ENCODE measurements around the gene GLOD5.

The GLOD5 gene

DNA sequence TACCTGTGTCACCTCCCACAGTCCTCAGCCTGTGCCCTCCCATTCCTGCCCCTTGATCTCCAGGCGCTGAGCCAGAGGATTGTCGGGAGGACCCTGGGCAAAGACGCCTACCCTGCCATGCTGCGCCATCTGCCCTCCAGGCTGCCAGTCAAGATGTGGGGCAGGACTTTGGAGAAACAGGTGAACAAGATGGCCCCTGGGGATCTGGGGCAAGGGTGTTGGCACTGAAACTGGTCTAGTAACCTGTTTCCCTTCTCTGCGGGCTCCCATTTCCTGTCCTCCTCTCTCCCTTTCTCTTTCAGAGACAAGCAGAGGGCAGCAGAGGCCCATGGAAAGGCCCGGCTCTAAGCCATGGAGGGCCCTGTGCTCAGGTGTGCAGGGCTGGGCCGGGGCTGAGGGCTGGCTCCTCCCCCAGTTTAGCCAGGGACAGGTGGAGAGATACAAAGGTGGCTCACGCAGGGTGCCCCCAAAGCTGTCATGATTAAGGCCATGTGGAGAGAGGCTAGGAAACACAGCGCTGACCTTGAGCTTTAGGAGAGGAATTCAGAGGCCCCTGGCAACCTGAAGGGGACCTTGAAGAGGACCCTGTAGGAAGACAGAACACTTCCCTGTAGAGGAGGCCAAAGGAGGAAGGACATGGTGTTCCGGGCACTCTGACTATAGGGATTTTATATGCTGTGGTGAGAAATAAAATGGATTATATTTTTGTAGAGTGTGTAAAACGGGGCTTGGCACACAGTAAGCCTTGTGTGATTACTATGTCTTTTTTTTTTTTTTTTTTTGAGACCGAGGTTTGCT is at the start of gene GLOD5:
Gene GLOD5, plus strand, starts transcription at position 74 of the 798 bp plus-strand sequence. Its CDS starts 44 bp downstream, at position 118.
- TF ChIP-seq, protein P1, sequence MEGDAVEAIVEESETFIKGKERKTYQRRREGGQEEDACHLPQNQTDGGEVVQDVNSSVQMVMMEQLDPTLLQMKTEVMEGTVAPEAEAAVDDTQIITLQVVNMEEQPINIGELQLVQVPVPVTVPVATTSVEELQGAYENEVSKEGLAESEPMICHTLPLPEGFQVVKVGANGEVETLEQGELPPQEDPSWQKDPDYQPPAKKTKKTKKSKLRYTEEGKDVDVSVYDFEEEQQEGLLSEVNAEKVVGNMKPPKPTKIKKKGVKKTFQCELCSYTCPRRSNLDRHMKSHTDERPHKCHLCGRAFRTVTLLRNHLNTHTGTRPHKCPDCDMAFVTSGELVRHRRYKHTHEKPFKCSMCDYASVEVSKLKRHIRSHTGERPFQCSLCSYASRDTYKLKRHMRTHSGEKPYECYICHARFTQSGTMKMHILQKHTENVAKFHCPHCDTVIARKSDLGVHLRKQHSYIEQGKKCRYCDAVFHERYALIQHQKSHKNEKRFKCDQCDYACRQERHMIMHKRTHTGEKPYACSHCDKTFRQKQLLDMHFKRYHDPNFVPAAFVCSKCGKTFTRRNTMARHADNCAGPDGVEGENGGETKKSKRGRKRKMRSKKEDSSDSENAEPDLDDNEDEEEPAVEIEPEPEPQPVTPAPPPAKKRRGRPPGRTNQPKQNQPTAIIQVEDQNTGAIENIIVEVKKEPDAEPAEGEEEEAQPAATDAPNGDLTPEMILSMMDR (conservative IDR thresholded peaks at IDR 0.05; ENCODE audit: low read depth, low read length) = peak; percentile 42
- no peak for DNase-seq (ENCODE audit: low read depth)
- H3K4me3 ChIP-seq (ENCODE audit: low read length) = no peak within 1 kb of the TSS

DNA sequence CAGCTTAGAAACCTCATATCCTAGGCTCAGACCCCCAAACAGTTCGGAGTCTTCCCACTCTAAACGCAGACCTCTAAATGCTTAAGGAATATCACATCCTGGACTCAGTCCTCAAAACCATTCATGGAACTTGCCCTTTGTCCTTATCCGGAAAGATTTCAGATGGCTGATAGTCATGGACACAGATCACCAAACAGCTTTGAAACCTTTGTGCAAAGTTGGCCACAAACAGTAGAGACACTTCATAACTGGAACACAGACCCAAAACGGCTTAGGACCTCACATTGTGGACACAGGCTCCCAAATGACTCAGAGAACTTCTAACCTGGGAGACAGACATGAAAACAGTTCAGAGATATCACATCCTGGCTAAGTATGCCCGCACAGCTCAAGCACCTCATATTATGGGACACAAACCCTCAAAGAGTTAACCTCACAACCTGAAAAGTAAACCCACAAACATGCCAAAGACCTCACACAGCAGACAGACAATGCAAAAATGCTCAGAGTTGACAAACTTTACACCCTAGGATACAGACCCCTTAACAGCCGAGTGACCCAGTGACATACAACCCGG is 49.5 kb upstream of the GLOD5 start:
- DNase-seq (ENCODE audit: low read depth) = no peak
- H3K4me3 ChIP-seq (ENCODE audit: low read length) = no peak overlapping the region
- TF ChIP-seq, protein P1 (conservative IDR thresholded peaks at IDR 0.05; ENCODE audit: low read depth, low read length) = no peak

DNA sequence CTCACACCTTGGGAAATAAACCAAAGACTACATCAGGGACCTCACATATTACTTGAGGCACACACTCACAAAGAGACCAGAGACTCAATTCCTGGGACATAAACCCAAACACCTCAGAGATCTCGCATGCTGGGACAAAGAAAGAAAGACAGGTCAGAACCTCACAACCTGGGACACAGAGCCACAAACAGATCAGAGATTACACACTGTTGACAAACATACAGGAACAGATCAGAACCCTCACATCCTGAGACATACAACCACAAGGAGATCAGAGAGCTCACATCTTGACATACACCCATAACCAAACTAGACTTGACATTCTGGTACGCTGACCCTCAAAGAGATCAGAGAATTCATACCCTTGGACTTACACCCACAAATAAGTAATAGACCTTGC is 47.7 kb upstream of the GLOD5 start:
- no peak overlapping the region for H3K4me3 ChIP-seq (ENCODE audit: low read length)
- TF ChIP-seq, protein P1 (conservative IDR thresholded peaks at IDR 0.05; ENCODE audit: low read depth, low read length) = no peak
- DNase-seq (ENCODE audit: low read depth) = no peak

DNA sequence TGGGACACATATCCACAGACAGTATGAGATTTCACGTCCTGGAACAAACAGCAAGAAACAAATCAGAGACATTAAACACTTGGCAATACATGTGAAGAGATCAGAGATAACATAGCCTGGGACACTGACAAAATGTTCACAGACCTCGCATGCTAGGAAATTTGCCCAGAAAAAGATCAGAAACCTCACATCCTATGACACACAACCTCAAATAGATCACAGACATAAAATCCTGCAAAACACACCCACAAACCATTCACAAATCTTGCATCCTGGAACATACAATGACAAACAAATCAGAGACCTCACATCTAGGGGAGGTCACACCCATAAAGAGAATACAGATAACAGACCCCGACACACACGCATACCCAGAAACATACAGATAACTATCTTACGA is 47.0 kb upstream of the GLOD5 start:
- no peak for DNase-seq (ENCODE audit: low read depth)
- TF ChIP-seq, protein P1 (conservative IDR thresholded peaks at IDR 0.05; ENCODE audit: low read depth, low read length) = no peak
- H3K4me3 ChIP-seq (ENCODE audit: low read length) = no peak overlapping the region

GRCh38 chrX:48715072-48715471 is 46.5 kb upstream of the GLOD5 start:
- H3K4me3 ChIP-seq (ENCODE audit: low read length) = no peak overlapping the region
- DNase-seq (ENCODE audit: low read depth) = no peak
- TF ChIP-seq, protein P1 (conservative IDR thresholded peaks at IDR 0.05; ENCODE audit: low read depth, low read length) = no peak

GRCh38 chrX:48715876-48716502 is 45.6 kb upstream of the GLOD5 start:
- H3K4me3 ChIP-seq (ENCODE audit: low read length) = no peak overlapping the region
- TF ChIP-seq, protein P1 (conservative IDR thresholded peaks at IDR 0.05; ENCODE audit: low read depth, low read length) = no peak
- DNase-seq (ENCODE audit: low read depth) = no peak

Data from retinal pigment epithelial cell (primary cell).